Islet of Langerhans (tissue), 1 donor: ENCODE results near the gene CALHM3.

Experiments used
- FAIRE-seq: peaks from one replicate; lab custom pipeline; 2011; peaks lifted over from hg19 to GRCh38; lab: Jason Lieb, UNC

The CALHM3 gene

DNA sequence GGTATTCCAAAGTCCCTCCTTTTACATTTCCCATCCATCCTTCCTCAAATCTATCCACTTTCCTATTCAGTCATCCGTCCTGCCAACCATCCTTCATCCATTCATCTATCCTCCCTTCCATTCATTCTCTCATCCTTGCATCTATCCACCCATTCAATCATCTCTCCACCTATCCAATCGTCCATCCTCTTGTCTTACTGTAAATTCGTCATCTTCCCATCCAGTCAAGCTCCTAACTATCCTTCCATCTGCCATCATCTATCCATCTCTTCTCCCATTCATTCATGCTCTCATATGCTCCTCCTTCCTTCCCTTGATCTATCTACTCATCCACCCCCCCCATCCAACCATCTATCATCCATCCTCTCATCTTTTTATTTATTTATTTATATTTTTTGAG lies 5.0 kb downstream of the CALHM3 start:
- no peak for FAIRE-seq

DNA sequence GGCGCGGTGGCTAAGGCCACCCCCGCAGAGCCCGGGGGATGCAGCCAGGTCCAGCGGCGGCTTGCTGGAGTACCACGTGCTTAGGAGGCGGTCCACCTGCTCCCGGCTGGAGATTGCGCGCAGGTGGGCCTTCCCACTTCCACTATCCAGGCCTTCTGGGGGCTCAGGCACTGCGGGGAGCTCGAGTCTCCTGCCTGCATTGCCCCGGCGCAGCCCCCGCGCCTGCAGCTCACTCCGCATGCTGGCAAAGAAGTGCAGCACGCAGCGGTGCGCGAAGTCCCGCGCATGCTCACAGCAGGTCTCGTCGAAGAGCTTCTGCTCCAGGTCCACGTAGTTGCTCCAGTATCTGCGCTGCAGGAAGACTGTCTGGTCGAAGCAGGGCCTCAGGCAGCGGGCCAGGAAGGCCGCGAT lies 5.8 kb downstream of the CALHM3 start:
- FAIRE-seq, result no peak

DNA sequence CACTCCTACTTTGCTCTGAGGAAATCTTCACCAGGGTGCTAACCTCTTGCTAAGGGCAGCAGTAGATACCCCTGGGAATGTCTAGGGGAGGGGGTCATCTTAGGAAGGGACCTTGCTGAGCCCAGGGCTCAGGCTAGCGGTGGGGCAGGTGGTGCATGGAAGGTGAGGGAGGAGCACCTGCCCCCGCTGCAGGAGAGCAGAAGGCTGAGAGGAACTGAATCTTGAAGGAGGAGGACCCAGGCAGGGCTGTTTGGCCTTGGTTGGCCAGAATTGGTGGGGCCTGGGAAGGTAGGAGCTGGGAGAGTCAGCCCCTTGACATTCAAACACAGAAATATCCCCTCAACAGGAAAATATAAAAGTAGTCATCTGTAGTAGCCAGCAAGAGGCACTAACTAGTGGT lies 7.0 kb downstream of the CALHM3 start:
- FAIRE-seq, result no peak

DNA sequence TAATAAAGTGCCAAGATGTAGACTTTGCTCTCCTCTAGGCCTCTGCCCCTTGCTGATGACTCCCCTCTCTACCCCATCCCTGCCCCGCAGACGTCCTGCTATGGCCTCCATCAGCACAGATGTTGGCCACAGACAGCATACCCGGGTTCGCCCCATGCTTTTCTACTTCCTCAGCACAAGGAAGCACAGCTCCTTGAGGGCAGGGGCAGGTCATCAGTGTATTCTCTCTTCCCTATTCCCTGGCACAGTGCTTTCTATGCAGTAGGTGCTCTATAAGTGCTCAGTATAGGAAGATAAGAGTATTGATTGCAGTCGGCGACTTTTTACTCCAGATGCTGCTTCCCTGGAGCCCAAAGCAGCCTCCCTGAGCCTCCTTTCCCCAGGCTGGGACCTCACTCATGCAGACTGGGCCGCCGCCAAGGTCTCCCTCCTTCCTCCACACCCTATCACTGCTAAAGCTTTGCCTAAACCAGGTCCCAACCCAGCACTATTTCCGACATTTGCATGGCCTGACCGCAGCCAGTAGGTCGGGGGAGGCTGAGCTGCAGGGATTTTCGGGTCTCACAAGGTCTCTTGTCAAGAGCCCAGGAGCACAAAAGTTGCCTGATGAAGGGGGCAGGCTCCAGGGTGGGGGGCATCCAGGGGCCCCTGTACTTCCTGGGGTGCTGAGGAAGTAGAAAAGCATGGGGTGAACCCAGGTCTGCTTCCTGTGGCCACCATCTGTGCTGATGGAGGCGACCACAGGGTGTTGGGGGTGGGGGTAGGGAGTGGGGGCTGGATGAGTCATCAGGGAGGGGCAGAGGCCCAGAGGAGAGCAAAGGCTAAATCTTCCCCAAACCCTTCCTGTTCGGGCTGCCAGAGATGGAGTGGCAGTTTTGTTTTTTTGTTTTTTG lies 8.0 kb downstream of the CALHM3 start:
- FAIRE-seq, result no peak

DNA sequence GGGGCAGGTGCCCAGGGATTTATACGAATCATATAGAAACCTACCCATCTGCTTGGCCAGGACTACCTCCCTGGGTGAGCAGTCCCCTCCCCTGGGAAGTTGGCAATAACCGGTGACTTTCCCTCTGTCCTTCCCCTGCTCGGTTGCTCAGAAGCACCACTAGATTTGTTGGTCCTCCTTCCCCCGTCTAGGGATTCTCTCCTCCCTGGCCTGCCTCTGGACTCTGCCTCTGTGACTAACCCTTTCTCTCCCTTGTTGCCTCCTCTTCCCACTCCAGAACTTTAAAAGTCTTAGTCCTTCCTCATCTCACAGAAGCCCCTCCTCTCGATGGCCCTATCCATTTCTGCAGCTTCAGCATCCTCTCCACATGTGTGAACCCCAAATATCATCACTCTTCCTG lies 9.8 kb downstream of the CALHM3 start:
- FAIRE-seq, result no peak

DNA sequence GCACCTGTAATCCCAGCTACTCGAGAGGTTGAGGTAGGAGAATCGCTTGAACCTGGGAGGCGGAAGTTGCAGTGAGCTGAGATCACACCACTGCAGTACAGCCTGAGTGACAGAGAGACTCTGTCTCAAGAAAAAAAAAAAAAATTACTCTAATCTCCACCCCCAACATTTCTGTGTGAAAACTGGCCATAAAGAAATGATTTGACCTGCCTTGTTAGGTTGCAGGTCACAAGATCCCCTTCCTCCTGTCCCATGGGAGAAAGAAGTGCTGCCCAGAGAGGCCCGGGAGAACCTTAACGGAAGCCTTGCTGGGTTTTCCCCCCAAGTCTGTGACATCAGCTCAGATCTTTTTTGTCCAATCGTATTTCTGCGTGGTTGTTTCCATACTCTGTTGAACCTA lies 11.6 kb downstream of the CALHM3 start:
- no peak for FAIRE-seq

DNA sequence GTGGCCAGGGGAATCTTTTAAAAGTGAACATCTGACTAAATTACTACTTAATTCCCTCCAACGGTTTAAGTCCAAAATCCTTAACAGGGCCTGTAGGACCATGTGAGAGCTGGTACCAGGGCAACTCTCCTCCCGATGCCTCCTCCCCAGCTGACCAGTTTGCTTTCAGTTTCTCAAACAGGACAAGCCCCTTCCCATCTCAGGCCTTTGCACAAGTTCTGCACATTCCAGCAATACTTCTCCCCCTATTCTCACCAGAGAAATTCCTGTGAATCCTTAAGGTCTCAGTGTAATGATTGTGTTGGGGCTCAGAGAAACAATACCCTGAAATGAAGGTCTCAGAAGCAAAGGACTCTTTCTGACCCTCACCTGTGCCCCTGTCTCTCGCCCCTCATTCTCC lies 12.3 kb downstream of the CALHM3 start:
- no peak for FAIRE-seq

DNA sequence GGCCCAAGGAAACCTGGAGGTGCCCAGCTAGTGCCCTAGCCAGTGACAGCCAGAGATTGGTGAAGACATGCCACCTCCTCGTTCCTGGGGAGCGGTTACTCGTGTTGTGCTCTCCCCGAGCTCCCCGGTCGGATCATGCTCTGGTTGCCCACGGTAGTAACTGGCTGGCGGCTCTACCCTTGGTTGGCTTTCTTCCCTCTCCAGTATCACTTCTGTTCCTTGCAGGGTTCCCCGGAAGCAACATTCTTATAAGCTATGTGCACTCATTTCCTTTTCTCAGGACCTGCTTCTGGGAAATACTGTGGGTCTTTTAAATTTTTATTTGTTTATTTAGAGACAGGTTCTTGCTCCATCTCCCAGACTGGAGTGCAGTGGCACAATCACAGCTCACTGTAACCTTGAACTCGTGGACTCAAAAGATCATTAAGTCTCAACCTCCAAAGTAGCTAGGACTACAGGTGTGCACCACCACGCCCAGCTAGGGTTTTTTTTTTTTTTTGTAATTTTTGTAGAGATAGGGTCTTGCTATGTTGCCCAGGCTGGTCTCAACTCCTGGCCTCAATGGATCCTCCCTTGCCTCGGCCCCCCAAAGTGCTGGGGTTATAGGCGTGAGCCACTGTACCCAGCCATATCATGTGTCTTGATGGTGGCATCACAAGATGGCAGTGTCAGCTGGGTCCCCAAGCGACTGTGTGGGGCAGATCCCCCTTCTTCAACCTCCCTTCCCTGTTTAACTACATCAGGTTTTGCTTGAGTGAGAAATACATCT lies 13.4 kb downstream of the CALHM3 start:
- FAIRE-seq, result no peak

DNA sequence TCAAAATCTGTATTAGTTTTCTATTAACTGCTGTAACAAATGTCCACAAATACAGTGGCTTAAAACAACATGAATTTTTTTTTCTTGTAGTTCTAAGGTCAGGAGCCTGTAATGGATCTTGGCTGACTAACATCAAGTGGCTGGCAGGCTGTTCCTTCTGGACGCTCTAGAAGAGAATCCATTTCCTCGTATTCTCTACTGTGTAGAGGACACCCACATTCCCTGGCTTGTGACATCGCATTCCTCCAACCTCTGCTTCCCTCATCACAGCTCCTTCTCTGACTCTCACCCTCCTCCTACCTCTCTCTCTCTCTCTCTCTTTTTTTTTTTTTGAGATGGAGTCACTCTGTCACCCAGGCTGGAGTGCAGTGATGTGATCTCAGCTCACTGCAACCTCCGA lies 15.5 kb downstream of the CALHM3 start:
- FAIRE-seq, result no peak

DNA sequence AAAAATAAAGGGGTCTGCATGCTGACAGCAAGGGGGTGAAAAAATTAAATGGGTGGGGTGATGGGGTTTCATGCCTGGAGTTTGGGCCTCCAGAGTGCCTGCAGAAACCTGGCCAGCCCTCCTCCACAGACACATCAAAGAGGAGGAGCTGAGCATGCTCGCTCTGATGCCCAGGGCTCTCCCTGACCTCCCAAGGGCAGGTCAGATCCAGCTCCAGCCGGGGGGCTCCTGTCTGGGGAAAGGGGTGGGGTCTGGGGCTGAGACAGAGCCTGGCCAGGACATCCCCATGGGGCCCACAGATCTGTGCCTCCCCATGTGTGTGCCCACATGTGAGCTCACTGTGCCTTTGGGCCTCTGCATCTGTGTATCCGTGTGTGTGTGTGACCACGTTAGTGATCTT lies 19.4 kb downstream of the CALHM3 start:
- FAIRE-seq, result no peak

DNA sequence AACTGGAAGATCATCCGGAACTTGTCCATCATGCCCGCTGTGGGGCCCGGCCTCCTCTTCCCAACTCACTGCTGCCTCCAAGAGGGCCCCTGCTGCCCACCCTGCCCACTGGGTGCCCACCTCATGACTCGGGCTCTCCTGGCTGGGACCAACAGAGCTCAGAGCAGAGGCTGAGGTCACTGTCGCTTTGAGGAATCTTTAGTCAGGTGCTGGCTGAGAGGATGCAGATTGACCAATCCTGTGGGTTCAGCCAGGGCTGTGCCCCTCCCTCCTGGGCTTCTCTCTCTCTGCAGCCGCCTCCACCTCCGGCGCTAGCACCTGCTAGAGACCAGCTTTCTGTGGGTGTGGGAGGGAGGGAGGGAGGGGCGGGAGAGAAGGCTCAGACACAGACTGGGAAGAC lies 20.3 kb downstream of the CALHM3 start, which contains the start of gene CALHM1:
TSS of gene CALHM1 (minus strand) at position 181 of the 400 bp plus-strand sequence. CDS start at position 32, 149 bp downstream.
- no peak for FAIRE-seq

DNA sequence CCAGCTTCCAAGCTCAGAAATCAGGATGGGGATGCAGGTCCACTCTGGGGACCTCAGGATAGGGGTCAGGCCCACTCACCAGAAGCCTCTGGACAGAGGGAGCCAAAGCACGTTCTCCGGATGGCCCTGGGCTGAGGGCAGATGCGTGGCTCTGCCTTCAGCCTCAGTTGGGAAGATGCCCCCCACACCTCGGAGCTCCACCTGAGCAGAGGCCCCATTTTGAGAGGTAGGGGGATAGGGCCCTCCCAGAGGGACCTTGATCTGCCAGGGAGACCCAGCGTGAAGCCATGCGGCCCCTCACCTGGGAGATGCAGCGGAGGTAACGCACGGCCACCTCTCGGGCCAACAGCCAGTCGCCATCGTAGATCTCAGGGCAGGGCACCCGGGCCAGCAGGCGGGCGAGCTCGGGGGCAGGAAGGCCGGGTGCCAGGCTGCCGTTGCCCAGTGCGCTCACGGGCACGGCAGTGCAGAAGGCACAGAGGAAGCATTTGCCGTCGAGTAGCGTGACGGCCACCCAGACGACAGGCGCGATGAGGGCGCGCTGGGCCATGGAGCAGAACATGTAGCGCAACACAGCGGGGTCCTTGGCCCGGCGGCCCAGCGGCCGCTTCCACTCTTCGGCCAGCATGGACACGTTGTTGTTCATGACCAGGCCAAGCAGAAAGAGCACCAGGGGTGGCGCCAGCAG lies 21.0 kb downstream of the CALHM3 start:
- no peak for FAIRE-seq

DNA sequence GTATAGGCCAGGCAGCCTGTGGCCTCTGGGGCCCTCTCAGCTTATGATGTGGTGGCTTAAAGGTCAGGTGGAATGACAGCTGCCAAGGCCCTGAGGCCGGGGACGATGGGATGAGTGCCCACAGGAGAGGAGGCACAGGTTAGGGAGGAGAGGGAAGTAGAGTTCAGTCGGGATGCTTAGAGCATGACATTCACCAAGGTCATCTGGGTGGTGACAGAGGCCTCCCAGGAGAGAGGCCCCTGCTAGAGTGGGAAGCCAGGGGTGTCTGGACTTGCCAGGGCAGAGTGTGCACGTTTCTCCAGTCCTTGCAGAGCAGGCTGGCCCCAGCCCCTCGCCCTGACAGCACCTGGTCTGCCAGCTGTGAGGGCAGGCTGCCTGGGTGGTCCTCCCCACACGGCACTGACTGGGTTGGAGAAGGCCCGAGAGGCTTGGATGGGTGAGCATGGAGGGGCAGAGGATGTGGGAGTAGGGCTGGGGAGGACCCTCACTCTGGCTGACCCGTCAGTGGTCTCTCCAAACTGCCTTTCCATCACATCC lies 21.8 kb downstream of the CALHM3 start:
- FAIRE-seq, result no peak

DNA sequence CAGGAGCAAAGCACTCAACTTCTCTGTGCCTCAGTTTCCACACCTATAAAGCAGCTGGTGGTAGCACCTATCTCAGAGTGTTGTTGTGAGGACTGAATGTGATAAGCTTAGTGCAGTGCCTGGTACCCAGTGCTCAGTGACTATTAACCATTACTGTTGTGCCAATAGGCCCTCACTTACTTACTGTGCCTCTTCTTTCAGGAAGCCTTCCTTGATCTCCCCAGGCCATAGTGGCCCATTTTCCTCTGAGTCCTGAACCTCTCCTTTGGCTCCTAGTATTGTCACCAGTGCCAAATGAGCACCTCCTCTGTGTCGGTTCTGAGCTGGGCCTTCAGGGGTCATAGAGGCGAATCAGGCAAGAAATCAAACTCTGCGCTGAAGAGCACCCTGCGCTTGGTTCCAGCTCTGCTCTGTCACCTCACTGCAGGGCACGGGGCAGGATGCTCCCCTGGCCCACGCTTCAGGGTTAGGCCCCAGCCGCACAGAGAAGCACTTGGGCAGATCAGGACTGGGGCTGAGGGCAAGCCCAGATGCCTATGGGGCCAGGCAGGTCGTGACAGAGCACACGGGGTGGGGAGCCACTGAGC lies 22.9 kb downstream of the CALHM3 start:
- FAIRE-seq, result no peak

DNA sequence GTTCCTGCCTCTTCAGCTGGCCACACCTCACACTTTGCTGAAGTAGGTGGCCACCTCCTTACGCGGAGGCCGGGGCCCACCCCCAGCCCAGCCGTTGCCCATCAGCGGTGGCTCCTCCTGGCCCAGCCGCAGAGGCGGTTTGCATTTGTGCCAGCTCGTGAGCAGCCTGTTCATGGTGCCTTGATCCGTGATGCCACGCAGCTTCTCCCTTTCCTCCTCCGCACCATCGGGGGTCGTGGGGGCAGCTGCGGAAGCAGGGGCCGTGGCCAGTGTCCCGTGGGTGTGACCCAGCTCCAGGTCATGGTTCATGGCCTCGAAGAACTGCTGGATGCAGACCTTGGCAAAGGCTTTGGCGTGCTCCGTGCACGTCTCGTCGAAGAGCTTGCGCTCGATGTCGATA lies 23.8 kb downstream of the CALHM3 start:
- FAIRE-seq, result no peak

DNA sequence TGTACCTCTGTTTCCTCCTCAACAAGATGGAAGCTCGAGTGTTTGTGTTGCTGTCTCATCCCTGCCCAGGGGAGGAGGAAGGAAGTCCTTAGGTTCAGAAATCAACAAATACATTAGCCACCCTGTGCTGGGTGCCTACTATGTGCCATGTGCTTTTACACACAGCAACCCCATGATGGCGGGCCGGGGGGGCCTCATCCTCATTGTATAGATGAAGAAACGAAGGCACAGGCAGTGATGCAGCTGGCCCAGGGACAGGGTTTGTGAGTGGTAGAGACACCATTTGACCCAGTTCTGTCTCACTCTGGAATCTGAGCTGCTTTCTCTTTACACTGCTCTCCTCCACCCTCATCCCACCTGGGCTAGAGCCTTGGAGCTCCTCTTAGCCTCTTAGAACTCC lies 25.0 kb downstream of the CALHM3 start:
- no peak for FAIRE-seq

DNA sequence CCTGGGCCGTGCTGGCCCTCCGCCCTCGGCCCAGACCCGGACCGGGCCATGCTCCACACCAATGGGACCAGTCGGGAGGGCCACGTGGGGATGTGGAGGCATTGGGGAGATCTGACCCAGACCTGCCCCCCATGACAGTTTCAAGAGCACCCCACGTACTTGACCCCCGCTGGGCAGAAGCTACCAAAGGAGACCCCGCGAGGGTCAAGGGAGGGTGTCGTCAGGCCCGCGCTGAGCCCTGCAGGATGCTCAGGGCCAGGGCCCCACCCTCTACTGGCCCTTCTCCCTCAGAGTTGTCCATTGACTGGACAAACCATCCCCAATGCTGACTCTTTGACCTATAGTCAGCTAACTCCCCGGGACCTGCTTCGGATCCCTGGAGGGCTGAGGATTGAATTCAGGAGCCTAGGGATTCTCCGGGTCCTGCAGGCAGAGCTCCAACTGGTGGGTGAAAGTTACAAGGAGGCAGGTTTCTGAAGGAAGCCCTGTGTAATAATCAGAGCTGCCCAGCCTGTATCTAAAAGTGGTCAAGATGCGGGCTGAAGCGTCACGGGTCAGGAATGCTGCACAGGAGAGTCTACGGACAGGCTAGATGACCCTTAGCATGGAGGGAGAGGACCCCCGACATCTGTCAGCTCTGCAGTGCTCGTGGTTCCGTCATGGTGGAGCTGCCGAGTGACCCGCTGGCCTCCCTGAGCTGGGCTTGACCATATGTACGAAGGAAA lies 26.4 kb downstream of the CALHM3 start:
- no peak for FAIRE-seq

DNA sequence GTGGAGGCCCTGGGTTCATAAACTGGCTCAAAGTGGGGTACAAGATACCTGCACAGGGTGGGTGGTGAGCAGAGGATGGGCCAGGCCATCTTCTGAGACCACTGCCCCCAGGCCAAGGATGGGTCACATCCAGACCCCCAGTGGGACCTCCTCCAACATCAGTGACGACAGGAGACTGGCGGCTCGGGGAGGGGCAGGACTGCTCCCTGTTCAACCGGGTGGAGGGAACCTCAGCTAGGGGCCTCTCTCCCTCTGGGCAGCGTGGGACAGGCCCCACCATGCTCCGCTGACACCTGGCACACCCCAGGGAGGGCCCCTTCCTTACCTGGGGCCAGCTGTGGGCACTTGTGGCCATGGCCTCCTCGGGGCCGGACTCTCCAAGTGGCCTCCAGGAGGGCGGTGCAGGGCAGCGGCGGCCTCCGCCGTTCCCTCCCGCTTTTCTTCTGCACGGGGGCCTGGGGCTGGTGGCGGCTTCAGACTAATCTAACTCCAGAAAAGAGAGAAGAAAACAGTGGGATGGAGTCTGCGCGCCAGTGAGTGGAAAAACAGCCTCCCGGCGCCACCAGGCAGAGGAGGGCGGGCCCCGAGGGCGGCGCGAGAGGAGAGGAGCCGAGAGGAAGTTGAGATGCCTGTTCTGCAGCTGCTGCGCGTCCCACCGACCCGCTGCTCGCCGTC lies 27.1 kb downstream of the CALHM3 start, which contains the start of gene CALHM2:
TSS of gene CALHM2 (minus strand) at position 540 of the 675 bp plus-strand sequence. CDS start 2,429 bp downstream, outside the sequence.
- no peak for FAIRE-seq

DNA sequence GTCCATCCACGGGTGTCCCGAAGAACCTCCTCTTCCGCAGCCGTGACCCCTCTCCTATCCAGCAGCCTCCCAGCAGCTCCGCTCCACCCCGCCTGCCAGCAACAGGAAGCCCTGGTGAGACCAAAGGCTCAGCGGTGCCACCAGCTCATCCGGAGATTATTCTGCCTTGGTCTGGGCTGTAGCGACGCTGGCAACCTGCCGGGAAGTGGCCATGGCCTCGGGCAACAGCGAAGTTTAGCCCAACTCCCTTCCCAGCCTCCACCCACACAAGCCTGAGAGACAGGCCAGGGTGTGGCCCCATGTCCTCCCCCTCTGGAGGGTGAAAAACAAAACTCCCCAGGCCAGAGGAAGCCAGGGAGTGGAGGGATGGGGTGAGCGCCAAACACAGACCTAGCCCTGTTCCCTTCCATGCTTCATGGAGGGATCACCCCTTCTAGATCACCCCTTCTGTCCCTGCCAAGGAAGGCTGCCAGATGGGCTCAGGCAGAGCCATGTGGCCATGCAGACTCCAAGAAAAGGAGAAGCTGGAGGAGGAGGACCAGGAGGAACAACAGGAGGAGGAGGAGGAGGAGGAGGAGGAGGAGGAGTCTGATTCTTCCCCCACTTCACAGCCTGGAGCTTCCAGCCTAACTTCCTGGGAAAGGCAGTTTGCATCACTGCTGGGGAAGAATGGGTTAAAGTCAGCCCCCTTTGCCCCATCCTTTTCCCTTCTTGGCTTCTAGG lies 27.8 kb downstream of the CALHM3 start:
- FAIRE-seq, result no peak

DNA sequence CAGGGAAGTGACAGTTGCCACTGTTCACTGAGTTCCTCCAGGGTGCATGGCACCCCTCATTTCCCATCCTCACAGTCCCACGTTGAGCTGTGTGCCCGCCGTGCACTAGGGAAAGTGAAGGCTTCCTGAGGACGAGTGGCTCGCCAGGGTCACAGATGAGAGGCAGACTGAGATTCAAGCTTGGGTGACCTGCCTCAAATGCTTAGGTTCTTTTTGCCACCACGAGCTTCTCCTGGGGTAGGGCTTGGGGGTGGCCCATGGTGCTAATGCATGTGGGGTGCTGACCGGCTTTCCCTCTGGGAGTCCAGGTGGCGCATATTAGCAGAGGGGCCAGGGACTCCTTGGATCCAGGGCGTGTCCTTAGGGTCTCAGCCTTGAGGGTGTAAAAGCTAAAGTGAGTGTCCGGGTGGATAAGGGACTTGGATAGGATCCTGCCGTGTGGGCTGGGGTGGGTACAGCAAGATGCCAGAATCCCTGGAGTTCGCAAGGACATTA lies 28.8 kb downstream of the CALHM3 start:
- no peak for FAIRE-seq
